ENCODE data around the gene CNIH3.

CNIH3 gene

DNA sequence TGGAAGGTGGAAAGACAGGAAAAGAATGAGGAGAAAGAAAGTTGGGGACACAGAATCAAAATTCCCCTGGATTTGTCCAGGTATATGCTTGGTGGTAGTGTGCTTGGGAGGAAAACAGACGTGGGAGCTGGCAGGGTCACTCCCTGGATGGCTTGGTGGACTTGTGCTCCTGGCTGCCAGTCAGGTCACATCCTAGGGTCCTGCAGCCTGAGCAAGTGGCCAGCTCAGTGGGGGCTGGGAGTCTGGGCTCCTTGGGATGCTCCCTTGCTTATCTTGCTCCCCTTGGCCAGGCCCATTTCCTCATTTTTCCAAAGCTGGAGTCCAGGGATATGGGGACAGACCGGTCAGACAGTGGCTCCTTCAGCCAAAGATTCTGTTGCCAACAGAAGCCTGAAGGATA is 144.0 kb downstream of the CNIH3 start:
- Histone ChIP-seq H3K4me1 (ENCODE audit: insufficient read depth, low read length) (no peaks in the 10 kb centered on the region), H3K4me3 (ENCODE audit: low read depth in 1 of 2, low read length in 2 of 2) (no peak overlapping the region), H3K4me2 (ENCODE audit: insufficient read depth, low read length) (no peak overlapping the region), H3K27ac (ENCODE audit: low read length) (no peak overlapping the region), H3K36me3 (ENCODE audit: insufficient read depth, low read length) (no peaks in the 10 kb centered on the region), H3K9ac (ENCODE audit: low read depth, low read length) (no peak overlapping the region), H3K79me2 (ENCODE audit: insufficient read depth, low read length) (no peaks in the 10 kb centered on the region), H2AFZ (ENCODE audit: low read depth, low read length) (no peak overlapping the region), H3K27me3 (ENCODE audit: insufficient read depth, low read length, poor library complexity) (no peaks in the 10 kb centered on the region), H4K20me1 (ENCODE audit: insufficient read depth, low read length) (no peaks in the 10 kb centered on the region), H3K9me3 (ENCODE audit: insufficient read depth, low read length, severe bottlenecking) (peaks cover 6% of the 10 kb centered on the region)
- TF ChIP-seq, protein P1, sequence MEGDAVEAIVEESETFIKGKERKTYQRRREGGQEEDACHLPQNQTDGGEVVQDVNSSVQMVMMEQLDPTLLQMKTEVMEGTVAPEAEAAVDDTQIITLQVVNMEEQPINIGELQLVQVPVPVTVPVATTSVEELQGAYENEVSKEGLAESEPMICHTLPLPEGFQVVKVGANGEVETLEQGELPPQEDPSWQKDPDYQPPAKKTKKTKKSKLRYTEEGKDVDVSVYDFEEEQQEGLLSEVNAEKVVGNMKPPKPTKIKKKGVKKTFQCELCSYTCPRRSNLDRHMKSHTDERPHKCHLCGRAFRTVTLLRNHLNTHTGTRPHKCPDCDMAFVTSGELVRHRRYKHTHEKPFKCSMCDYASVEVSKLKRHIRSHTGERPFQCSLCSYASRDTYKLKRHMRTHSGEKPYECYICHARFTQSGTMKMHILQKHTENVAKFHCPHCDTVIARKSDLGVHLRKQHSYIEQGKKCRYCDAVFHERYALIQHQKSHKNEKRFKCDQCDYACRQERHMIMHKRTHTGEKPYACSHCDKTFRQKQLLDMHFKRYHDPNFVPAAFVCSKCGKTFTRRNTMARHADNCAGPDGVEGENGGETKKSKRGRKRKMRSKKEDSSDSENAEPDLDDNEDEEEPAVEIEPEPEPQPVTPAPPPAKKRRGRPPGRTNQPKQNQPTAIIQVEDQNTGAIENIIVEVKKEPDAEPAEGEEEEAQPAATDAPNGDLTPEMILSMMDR (IDR thresholded peaks at IDR 0.05; ENCODE audit: borderline replicate concordance, extremely low read depth, low read length, poor library complexity, severe bottlenecking): no peak
- no peak for TF ChIP-seq EZH2 (IDR thresholded peaks at IDR 0.05; ENCODE audit: borderline replicate concordance, low read depth, low read length, severe bottlenecking)
- ATAC-seq (ENCODE audit: insufficient read depth, low read depth) (no peak), DNase-seq (no peak)

DNA sequence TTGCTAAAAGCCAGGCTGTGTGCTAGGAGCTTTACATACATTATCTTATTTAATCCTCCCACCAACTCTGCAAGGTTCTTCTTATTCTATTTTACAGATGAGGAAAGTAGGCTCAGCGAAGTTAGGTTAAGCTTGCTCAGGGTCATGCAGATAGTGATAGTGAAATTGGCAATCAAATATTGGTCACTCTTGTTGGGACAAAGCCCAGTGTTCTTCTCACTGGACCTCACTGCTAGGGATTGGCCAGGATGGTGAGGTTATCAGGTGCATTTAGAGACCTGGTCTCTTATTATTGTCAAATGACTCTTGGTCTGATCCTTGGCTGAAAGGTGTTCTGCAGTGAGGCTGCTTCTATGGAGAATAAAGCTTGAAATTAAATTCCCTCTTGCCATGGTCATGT is 145.1 kb downstream of the CNIH3 start:
- no peak overlapping the region for H3K4me2 ChIP-seq (ENCODE audit: insufficient read depth, low read length)
- TF ChIP-seq, protein P1 (IDR thresholded peaks at IDR 0.05; ENCODE audit: borderline replicate concordance, extremely low read depth, low read length, poor library complexity, severe bottlenecking): no peak
- TF ChIP-seq EZH2 (IDR thresholded peaks at IDR 0.05; ENCODE audit: borderline replicate concordance, low read depth, low read length, severe bottlenecking): no peak
- no peaks in the 10 kb centered on the region for H3K36me3 ChIP-seq (ENCODE audit: insufficient read depth, low read length)
- no peak overlapping the region for H3K9ac ChIP-seq (ENCODE audit: low read depth, low read length)
- no peaks in the 10 kb centered on the region for H3K27me3 ChIP-seq (ENCODE audit: insufficient read depth, low read length, poor library complexity)
- ATAC-seq (ENCODE audit: insufficient read depth, low read depth) (no peak), DNase-seq (no peak)
- H3K4me1 ChIP-seq (ENCODE audit: insufficient read depth, low read length): no peaks in the 10 kb centered on the region
- H3K9me3 ChIP-seq (ENCODE audit: insufficient read depth, low read length, severe bottlenecking): peaks cover 6% of the 10 kb centered on the region
- H3K79me2 ChIP-seq (ENCODE audit: insufficient read depth, low read length): no peaks in the 10 kb centered on the region
- H4K20me1 ChIP-seq (ENCODE audit: insufficient read depth, low read length): no peaks in the 10 kb centered on the region
- H3K27ac ChIP-seq (ENCODE audit: low read length): no peak overlapping the region
- no peak overlapping the region for H2AFZ ChIP-seq (ENCODE audit: low read depth, low read length)
- no peak overlapping the region for H3K4me3 ChIP-seq (ENCODE audit: low read depth in 1 of 2, low read length in 2 of 2)

DNA sequence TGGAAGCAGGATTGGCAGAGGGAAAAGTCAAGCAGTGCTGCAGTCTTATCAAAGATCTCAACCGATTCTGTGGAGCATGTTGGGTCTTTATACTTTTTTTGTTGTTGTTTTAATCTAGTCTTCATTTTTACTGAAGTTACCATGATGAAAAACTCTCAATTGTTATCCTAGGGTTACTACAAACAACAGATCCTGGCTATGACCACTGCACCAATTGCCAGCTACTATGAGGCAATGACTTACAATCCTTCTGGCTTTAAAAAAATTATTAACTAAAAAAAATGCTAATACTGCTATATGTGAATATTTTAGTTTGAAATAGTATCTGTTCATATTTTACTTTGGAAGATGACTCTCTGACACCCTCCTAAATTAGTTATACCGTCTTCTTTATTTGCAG is 145.9 kb downstream of the CNIH3 start:
- no peak for ATAC-seq (ENCODE audit: insufficient read depth, low read depth)
- no peak for TF ChIP-seq EZH2 (IDR thresholded peaks at IDR 0.05; ENCODE audit: borderline replicate concordance, low read depth, low read length, severe bottlenecking)
- TF ChIP-seq, protein P1 (IDR thresholded peaks at IDR 0.05; ENCODE audit: borderline replicate concordance, extremely low read depth, low read length, poor library complexity, severe bottlenecking): no peak

DNA sequence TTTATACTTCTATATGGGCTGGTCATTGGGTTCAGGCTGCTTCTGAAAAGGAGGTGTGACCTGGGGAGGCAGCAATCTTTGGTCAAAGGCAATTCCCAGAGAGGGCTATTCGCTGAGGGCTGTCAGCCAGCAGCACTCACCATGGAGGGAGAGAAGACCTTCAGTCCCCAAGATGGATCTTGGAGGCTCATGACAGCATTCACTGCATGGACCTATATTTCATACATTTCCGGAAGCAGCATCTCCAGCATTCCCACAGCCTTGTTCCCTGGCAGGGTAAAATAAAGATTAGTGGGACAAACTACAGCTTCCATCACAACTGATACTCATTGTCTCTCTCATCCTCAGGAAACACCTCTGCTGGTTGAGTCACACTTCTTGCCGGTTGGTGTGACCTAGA is 146.6 kb downstream of the CNIH3 start:
- H3K4me1 ChIP-seq (ENCODE audit: insufficient read depth, low read length): no peaks in the 10 kb centered on the region
- no peak overlapping the region; the same call in 1 of the 2 replicates for H3K27ac ChIP-seq (ENCODE audit: low read length)
- no peak overlapping the region for H3K9ac ChIP-seq (ENCODE audit: low read depth, low read length)
- H3K36me3 ChIP-seq (ENCODE audit: insufficient read depth, low read length): no peaks in the 10 kb centered on the region
- no peaks in the 10 kb centered on the region for H3K79me2 ChIP-seq (ENCODE audit: insufficient read depth, low read length)
- no peak overlapping the region for H2AFZ ChIP-seq (ENCODE audit: low read depth, low read length)
- no peak overlapping the region for H3K4me3 ChIP-seq (ENCODE audit: low read depth in 1 of 2, low read length in 2 of 2)
- H3K27me3 ChIP-seq (ENCODE audit: insufficient read depth, low read length, poor library complexity): no peaks in the 10 kb centered on the region
- DNase-seq: no peak
- TF ChIP-seq EZH2 (IDR thresholded peaks at IDR 0.05; ENCODE audit: borderline replicate concordance, low read depth, low read length, severe bottlenecking): no peak
- TF ChIP-seq, protein P1 (IDR thresholded peaks at IDR 0.05; ENCODE audit: borderline replicate concordance, extremely low read depth, low read length, poor library complexity, severe bottlenecking): no peak
- H4K20me1 ChIP-seq (ENCODE audit: insufficient read depth, low read length): no peaks in the 10 kb centered on the region
- ATAC-seq (ENCODE audit: insufficient read depth, low read depth): no peak
- peaks cover 6% of the 10 kb centered on the region for H3K9me3 ChIP-seq (ENCODE audit: insufficient read depth, low read length, severe bottlenecking)
- no peak overlapping the region for H3K4me2 ChIP-seq (ENCODE audit: insufficient read depth, low read length)

More for the DNA sequence above, 145.9 kb downstream of the CNIH3 start:
- Histone ChIP-seq H2AFZ (ENCODE audit: low read depth, low read length) (no peak overlapping the region), H4K20me1 (ENCODE audit: insufficient read depth, low read length) (no peaks in the 10 kb centered on the region), H3K4me2 (ENCODE audit: insufficient read depth, low read length) (no peak overlapping the region), H3K9me3 (ENCODE audit: insufficient read depth, low read length, severe bottlenecking) (peaks cover 6% of the 10 kb centered on the region), H3K79me2 (ENCODE audit: insufficient read depth, low read length) (no peaks in the 10 kb centered on the region), H3K27me3 (ENCODE audit: insufficient read depth, low read length, poor library complexity) (no peaks in the 10 kb centered on the region), H3K36me3 (ENCODE audit: insufficient read depth, low read length) (no peaks in the 10 kb centered on the region), H3K4me3 (ENCODE audit: low read depth in 1 of 2, low read length in 2 of 2) (no peak overlapping the region), H3K27ac (ENCODE audit: low read length) (no peak overlapping the region), H3K4me1 (ENCODE audit: insufficient read depth, low read length) (no peaks in the 10 kb centered on the region), H3K9ac (ENCODE audit: low read depth, low read length) (no peak overlapping the region)
- no peak for DNase-seq

All from DND-41 (cell line).